ENCODE data around the gene GFI1B. TPM values are rescaled to one million over a fixed set of nuclear protein-coding genes. Genes with fewer than 3 reads are reported as not detected.
"Not testable (repeated sequence)": the region's sequence is repeated elsewhere in the genome, so short reads cannot be mapped to it uniquely, and the experiment has no call there.

GFI1B gene
- total RNA-seq, 1 donor from 2014 or later = 0.48 TPM

DNA sequence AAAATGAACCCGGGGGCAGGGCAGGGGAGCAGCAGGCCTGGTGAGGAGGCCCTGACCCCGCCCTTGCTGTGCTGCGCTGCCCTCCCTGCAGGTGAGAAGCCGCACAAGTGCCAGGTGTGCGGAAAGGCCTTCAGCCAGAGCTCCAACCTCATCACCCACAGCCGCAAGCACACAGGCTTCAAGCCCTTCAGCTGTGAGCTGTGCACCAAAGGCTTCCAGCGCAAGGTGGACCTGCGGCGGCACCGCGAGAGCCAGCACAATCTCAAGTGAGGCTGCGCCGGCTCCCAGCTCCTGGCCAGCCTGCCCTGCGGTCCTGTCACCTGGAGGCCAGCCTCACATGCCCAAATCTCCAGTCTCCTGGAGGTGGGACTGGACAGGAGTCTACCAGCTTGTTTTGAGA lies 12.3 kb downstream of the GFI1B start:
- no peak for DNase-seq (ENCODE audit: low spot score)

DNA sequence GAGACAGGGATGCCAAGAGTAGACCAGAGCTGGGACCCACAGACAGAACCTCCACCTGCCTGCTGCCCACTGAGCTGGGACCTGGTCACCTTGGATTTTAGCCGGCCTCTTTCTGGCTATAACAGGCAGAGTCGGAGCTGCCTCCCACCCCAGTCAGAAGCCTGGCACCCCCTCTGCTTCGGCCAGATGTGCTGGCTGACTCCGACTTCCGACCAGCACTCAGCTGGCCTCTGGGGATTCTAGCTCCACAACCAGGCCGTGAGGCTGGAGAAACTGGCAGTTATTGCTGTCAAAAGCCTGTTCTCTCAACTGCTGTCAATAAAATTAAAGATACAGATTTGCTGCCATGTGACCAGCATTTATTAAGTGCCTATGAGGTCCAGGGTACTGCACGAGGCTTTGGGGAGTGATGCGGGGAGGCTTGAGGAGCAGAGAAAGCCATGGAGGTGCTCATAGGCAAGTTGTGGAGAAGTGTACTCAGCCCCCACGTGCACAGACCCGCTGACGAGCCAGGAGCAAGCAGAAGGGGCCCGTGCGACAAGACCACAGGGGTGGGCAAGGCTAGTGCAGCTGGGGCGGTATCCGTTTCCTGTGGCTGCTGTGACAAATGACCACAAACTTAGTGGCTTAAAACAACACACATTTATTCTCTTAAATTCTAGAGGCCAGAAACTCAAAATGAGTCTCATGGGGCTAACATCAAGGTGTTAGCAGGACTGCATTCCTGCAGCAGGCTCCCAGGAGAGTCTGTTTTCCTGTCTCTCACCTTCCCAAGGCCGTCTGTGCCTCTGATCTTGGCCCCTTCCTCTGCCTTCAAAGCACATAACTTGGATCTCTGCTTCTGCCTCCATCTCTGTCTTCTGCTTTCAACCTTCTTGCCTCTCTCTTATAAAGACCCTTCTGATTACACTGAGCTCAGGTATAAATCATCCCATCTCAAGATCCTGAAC lies 13.1 kb downstream of the GFI1B start:
- DNase-seq (ENCODE audit: low spot score) = no peak

- no peak for DNase-seq (ENCODE audit: low spot score)
Observed at GRCh38 chr9:132993511-132993939, 15.0 kb downstream of the GFI1B start.

DNA sequence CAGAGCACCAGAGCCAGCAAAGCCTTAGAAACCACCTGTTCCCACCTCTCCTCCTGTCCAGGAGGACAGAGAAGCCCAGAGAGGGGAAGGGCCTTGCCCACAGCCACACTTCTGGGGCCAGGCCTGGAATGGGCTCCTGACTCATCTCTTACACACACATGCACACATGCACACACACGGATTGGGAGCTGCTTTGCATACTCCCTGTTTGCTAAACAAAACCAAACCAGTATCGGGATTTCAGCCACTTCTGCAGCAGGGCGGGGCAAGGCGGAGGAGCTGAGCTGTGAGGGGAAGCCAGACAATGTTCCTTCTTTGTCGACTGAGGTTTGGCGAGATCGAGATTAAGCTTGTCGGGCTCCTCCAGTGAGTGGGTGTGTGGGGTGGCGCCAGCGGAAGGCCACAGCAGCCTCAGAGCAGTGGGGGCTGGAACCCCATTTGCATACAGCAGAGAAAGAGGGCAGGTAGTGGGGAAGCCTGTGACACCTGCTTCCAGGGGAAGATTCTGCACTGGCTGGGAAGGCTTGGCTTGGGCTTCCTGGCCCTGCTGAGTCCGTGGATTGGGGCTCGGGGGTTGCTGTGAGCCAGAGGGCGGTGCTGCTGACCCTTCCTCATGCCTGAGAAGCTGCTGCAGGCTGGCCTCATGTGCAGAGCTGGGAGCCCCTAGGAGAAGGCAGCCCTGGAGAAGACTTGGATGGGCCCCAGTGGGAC lies 16.1 kb downstream of the GFI1B start:
- peak; percentile 21 for DNase-seq (ENCODE audit: low spot score)

GRCh38 chr9:132995121-132995420 lies 16.6 kb downstream of the GFI1B start:
- no peak for DNase-seq (ENCODE audit: low spot score)

- no peak for DNase-seq (ENCODE audit: low spot score)
Observed at GRCh38 chr9:132995879-132996278, 17.4 kb downstream of the GFI1B start.

GRCh38 chr9:132996526-132996925 lies 18.0 kb downstream of the GFI1B start:
- no peak for DNase-seq (ENCODE audit: low spot score)

DNA sequence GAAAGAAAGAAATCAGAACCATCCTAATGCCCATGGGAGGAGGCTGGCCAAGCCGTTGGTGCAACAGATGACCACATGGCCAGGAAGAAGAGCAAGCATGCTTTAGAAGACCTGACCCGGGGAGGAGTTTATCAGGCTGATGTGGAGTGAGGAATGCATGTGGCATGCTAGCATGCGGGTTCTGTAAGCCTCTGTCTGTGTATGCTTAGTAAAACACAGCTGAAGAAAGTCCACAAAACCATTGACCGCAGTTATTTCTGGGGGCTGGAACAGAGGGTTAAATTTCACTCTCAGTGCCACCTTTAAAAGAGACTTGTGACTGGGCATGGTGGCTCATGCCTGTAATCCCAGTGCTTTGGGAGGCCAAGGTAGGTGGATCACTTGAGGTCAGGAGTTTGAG lies 19.1 kb downstream of the GFI1B start:
- DNase-seq (ENCODE audit: low spot score) = peak; percentile 68

DNA sequence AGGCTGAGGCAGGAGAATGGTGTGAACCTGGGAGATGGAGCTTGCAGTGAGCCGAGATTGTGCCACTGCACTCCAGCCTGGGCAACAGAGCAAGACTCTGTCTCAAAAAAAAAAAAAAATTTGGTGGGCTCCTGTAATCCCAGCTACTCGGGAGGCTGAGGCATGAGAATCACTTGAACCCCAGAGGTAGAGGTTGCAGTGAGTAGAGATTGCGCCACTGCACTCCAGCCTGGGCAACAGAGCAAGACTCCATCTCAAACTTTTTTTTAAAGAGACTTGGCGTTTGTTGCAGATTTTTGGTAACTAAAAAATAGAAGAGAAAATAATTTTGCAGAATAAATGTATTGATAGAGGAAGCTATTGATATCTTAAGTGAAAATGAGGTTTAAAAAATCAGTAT lies 19.7 kb downstream of the GFI1B start:
- DNase-seq (ENCODE audit: low spot score) = not testable (repeated sequence)

DNA sequence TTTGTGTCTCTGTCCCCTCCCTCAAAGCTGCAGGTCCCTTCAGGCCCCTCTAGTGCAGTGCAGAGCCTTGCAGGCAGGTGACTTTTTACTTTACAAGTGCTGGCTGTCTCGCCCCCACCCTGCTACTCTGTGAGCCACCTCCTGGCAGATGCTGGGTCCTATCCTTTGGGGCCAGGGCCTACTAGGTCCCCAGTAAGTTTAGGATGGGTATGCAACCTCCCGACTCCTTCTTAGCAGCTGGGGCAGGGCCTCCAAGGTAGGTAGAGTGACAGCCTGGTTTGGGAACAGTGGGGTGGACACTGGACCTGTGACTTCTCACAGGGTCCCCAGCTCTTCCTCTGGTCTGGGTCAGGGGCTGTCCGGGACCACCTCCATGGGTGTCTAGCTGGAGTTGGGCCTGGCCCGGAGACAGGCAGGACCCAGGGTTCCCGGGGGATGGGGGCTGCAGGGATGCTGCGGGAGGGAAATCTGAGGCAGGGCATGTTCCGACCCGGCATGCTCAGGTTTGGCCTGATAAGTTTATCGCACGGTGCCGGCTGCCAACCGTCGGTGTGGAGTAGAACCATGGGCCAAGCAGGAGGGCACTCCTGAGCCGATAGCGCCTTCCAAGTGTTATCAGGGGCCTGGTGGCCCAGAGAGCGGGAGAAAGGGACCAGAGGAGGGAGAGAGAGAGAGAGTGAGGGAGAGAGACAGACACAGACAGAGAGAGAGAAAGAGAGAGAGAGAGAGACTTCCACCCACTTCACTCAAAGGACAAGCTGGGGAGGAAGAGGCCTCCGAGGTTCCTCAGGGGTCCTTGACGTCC lies 20.5 kb downstream of the GFI1B start:
- DNase-seq (ENCODE audit: low spot score) = no peak

DNA sequence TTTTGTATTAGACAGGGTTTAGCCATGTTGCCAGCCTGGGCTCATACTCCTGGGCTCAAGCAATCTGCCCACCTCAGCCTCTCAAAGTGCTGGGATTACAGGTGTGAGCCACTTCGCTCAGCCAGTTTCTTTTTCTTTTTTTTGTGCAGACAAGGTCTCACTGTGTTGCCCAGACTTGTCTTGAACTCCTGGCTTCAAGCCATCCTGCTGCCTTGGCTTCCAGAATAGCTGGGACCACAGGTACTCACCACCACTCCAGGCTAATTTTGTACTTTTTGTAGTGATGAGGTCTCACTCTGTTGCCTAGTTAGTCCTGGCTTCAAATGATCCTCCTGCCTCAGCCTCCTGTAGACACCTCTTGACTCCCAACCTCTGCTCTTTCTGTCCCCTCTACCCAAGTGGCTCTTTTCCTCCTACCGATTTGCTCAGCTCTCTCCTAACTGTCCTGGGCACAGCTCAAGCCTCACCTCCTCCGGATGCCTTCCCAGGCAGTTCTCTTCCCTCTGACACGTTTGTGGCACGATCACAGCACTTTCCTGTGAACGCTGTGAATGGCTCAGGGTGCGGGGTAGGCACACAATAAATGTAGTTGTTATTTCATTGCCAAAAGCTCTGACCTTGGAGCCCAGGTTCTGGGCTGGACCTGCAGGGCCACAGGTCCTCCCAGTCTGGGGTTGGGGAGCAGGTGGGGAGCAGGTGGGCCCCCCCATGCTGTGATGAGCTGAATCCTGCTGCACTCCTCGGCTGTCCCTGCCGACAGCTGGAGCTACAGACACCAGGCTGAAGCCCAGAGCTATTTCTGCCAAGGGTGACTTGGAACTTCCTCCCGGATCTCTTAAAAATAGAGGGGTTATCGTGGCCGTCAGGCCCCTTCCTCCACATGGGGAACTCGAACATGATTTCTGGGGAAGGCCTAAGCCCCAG lies 23.9 kb downstream of the GFI1B start:
- DNase-seq (ENCODE audit: low spot score) = no peak

DNA sequence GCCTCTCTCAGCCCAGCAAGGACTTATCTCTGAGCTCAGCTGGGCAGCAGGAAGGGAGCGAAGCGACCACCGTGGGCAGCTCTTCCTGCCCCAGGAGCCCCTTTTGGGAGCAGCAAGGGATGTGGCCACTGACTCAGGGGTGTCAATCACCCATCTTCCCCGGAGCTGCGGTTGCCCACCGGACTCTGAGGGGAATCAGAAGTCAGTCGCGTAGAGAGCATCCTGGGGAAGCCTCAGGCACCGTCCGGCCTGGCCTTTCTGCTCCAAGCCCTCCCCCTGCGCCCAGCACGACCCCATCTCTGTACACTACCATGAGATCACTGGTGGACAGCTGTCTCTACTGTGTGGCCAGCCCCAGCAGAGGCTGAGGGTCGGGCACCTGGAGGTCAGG lies 24.6 kb downstream of the GFI1B start:
- DNase-seq (ENCODE audit: low spot score) = no peak

DNA sequence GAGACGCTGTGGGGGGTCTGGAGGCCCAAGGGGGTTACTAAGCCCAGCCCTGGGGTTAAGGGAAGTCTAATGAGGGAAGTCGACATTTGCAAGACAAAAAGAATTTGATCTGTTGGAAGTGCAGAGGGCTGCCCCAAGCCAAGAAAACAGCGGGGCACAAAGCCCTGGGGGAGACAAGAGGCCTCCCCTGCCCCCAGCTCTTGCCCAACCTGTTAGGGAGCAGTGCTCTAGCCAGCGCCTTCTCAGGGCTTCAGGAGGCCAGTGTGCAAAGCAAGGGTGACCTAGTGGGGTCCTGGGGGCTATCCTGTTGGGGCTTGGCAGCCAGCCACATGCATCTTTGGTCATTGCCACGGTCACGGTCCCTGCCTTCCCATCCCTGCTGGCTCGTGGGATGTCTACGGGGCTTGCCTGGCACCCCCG lies 25.2 kb downstream of the GFI1B start:
- DNase-seq (ENCODE audit: low spot score) = no peak

DNA sequence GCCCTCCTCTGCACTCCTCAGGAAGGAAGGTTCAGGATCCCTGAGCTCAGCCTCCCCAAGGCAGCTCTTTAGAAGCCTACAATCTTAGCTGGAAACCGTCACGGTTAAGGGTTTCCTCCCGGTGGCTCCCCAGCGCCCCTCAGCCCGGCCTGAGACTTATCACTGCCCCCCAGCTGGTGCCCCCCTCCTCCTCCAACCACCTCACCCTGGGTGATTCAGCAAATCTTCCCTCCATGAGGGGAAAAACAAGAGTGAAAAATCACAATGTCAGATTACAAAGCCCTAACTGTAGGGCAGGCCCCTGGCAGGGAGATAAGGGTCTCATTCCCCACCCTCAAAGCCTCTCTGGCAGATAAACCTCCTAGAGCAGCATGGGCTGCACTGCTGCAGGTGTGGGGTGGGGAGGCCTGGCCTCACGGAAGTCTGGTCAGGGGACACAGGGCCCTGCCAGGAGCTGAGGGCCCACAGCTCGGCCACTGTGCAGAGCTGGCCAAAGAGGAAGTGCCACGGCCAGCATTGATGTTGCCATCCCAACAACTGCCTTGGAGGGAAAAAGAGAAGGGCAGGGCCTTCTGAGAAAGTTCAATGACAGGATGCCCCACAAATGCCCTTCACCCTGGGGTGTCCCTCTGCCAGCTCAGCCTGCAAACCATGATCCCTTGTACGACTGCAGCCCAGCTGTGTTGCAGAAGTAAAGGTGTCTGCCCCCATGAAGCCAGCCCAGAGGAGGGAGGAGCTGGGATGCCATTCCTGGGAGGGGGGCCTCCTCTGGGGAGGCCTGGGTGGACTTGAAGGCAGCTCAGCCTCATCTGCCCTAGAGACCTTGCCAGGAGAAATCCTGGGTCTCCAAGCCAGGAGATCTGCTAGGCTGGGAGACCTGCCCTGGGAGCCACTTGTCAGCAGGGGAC lies 25.9 kb downstream of the GFI1B start:
- DNase-seq (ENCODE audit: low spot score) = peak; percentile 14

DNA sequence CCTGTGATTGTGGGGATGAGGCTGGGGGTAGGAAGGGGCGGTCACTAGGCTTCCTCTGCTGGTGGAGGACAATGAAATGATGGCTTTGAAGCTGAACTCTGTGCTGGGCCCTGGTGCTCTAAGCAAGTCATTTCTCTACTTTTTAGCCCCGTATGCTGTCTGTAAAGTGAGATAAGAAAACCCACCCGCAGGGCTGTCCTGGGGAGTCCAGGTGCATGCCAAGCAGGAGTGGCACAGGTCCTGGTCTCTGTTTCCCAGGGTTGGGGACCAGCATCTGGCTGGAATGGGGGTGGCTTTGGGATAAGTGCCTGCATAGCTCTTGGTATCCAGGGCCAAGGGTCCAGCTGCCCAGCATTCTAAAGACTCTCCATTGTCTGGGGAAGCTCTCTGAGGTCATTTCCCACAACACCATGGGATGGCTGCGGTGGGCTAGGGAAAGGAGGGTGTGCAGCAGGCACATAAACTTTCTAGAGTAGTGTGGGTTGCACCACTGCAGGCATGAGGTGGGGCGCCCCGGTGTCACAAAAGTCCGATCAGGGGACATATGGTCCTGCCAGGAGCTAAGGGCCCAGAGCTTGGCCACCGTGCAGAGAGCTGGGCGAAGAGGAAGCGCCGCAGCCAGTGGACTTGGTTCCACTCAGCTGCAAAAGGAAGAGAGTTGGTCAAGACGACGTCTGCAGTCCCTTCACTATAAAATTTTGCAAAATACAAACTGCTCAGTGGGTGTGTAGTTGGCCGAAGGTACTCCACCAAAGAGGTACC lies 26.7 kb downstream of the GFI1B start:
- DNase-seq (ENCODE audit: low spot score) = no peak

GRCh38 chr9:133005957-133006356 lies 27.5 kb downstream of the GFI1B start:
- no peak for DNase-seq (ENCODE audit: low spot score)

- DNase-seq (ENCODE audit: low spot score) = no peak
Observed at GRCh38 chr9:133006731-133007352, 28.3 kb downstream of the GFI1B start.

GRCh38 chr9:133008406-133008805 lies 29.9 kb downstream of the GFI1B start:
- no peak for DNase-seq (ENCODE audit: low spot score)

- no peak for DNase-seq (ENCODE audit: low spot score)
Observed at GRCh38 chr9:133008824-133009223, 30.3 kb downstream of the GFI1B start.
